Measurements from ENCODE around the gene SH2B2. TPM values are rescaled to one million over a fixed set of nuclear protein-coding genes. Genes with fewer than 3 reads are reported as not detected.

Gene SH2B2
- total and polyA plus RNA-seq, 2 experiments from 2014 or later = 5.6 to 21.9 TPM

- peaks cover 22% of the 10 kb centered on the region for H3K36me3 Mint-ChIP-seq (ENCODE audit: low read depth)
- no peaks in the 10 kb centered on the region for H3K27me3 ChIP-seq (ENCODE audit: insufficient read depth)
- no peak overlapping the region for H3K27ac ChIP-seq (ENCODE audit: low read depth)
- no peak overlapping the region for H3K4me3 ChIP-seq
- no peaks in the 10 kb centered on the region for H4K20me1 ChIP-seq (replicated peaks; ENCODE audit: insufficient read depth)
- peak overlapping the region; percentile 21; the same call in 1 of the 2 replicates for H3K27ac Mint-ChIP-seq
- no peaks in the 10 kb centered on the region for H3K9me2 ChIP-seq (ENCODE audit: insufficient read depth)
- DNase-seq (ENCODE audit: low spot score) = no peak
- H3K36me3 ChIP-seq (ENCODE audit: insufficient read depth) = no peaks in the 10 kb centered on the region
- no peak for ATAC-seq
- H3F3A ChIP-seq (replicated peaks; ENCODE audit: low read depth) = no peaks in the 10 kb centered on the region
- H3K9me3 Mint-ChIP-seq = no peaks in the 10 kb centered on the region
- no peak overlapping the region for H3K4me2 ChIP-seq
- H3K27me3 Mint-ChIP-seq (ENCODE audit: insufficient read depth, low read depth, poor library complexity) = peaks cover 6% of the 10 kb centered on the region
- no peaks in the 10 kb centered on the region for H3K79me2 ChIP-seq (replicated peaks; ENCODE audit: insufficient read depth)
- no peak overlapping the region for H2AFZ ChIP-seq
- peaks cover 8% of the 10 kb centered on the region for H3K4me1 Mint-ChIP-seq
- no peak for TF ChIP-seq ZNF114 (CRISPR knock-in tag; IDR thresholded peaks at IDR 0.05)
- TF ChIP-seq, protein P1, sequence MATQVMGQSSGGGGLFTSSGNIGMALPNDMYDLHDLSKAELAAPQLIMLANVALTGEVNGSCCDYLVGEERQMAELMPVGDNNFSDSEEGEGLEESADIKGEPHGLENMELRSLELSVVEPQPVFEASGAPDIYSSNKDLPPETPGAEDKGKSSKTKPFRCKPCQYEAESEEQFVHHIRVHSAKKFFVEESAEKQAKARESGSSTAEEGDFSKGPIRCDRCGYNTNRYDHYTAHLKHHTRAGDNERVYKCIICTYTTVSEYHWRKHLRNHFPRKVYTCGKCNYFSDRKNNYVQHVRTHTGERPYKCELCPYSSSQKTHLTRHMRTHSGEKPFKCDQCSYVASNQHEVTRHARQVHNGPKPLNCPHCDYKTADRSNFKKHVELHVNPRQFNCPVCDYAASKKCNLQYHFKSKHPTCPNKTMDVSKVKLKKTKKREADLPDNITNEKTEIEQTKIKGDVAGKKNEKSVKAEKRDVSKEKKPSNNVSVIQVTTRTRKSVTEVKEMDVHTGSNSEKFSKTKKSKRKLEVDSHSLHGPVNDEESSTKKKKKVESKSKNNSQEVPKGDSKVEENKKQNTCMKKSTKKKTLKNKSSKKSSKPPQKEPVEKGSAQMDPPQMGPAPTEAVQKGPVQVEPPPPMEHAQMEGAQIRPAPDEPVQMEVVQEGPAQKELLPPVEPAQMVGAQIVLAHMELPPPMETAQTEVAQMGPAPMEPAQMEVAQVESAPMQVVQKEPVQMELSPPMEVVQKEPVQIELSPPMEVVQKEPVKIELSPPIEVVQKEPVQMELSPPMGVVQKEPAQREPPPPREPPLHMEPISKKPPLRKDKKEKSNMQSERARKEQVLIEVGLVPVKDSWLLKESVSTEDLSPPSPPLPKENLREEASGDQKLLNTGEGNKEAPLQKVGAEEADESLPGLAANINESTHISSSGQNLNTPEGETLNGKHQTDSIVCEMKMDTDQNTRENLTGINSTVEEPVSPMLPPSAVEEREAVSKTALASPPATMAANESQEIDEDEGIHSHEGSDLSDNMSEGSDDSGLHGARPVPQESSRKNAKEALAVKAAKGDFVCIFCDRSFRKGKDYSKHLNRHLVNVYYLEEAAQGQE (IDR thresholded peaks at IDR 0.05; ENCODE audit: unreplicated experiment) = no peak
- peaks cover 2% of the 10 kb centered on the region; the same call in 1 of the 2 replicates for H3K4me1 ChIP-seq (ENCODE audit: insufficient read depth)
- H3K4me3 Mint-ChIP-seq = no peak overlapping the region
Observed at GRCh38 chr7:102312317-102312716, 25.6 kb downstream of the SH2B2 start.

DNA sequence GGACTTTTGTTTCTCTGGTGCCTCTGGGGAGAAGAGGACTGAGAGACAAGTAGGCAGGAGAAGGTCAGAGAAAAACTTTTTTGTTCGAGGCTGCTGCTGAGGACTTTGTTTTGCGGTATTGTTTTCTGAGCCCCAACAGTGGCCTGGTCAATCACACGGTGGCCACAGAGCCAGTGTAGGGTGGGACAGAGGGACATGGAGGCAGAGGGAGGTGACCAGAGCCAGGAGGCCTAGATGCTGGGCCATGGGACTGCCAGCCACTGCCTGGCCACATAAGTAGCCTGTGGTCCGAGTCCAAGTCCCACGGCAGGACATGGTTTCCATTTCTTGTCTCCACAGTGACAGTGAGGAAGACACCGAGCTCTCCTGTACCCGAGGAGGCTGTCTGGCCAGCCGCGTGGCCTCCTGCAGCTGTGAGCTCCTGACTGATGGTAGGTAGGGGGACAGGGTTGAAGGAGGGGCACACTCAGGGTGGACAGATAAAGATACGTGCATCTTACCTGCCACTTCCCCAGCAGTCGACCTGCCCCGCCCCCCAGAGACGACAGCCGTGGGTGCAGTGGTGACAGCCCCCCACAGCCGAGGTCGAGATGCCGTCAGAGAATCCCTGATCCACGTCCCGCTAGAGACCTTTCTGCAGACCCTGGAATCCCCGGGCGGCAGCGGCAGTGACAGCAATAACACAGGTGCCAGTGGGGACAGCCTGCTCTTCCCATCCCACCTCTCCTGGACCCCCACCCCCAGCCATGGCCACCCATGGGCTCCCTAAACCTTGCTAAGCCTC lies 27.5 kb downstream of the SH2B2 start:
- H2AFZ ChIP-seq = no peak overlapping the region
- Mint-ChIP-seq H3K4me1 (peaks cover 12% of the 10 kb centered on the region; the same call in 2 of the 3 replicates), H3K27me3 (ENCODE audit: insufficient read depth, low read depth, poor library complexity) (peaks cover 12% of the 10 kb centered on the region), H3K4me3 (no peak overlapping the region), H3K36me3 (ENCODE audit: low read depth) (peaks cover 23% of the 10 kb centered on the region), H3K27ac (no peak overlapping the region), H3K9me3 (no peaks in the 10 kb centered on the region)
- H3K4me3 ChIP-seq = no peak overlapping the region
- H3K4me2 ChIP-seq = no peak overlapping the region
- DNase-seq (ENCODE audit: low spot score) (no peak), ATAC-seq (no peak)
- H3K4me1 ChIP-seq (ENCODE audit: insufficient read depth) = no peaks in the 10 kb centered on the region; the same call in 1 of the 2 replicates
- no peaks in the 10 kb centered on the region for H3F3A ChIP-seq (replicated peaks; ENCODE audit: low read depth)
- no peaks in the 10 kb centered on the region for H3K36me3 ChIP-seq (ENCODE audit: insufficient read depth)
- no peaks in the 10 kb centered on the region for H3K27me3 ChIP-seq (ENCODE audit: insufficient read depth)
- H3K27ac ChIP-seq (ENCODE audit: low read depth) = peak overlapping the region; percentile 55; the same call in 1 of the 2 replicates
- H3K9me2 ChIP-seq (ENCODE audit: insufficient read depth) = no peaks in the 10 kb centered on the region
- no peaks in the 10 kb centered on the region for H3K79me2 ChIP-seq (replicated peaks; ENCODE audit: insufficient read depth)
- H4K20me1 ChIP-seq (replicated peaks; ENCODE audit: insufficient read depth) = no peaks in the 10 kb centered on the region
- no peak for TF ChIP-seq POLR2AphosphoS5 (IDR thresholded peaks at IDR 0.05; ENCODE audit: low read depth)
- TF ChIP-seq EZH2 (IDR thresholded peaks at IDR 0.05; ENCODE audit: low read depth, unreplicated experiment) = no peak
- no peak for TF ChIP-seq JUNB (IDR thresholded peaks at IDR 0.05; ENCODE audit: unreplicated experiment)
- TF ChIP-seq ZNF462 (CRISPR knock-in tag; IDR thresholded peaks at IDR 0.05) = no peak
- TF ChIP-seq ZNF331 (CRISPR knock-in tag; IDR thresholded peaks at IDR 0.05; ENCODE audit: low read depth) = no peak
- TF ChIP-seq ZNF114 (CRISPR knock-in tag; IDR thresholded peaks at IDR 0.05) = no peak
- no peak for TF ChIP-seq CREB1 (CRISPR knock-in tag; IDR thresholded peaks at IDR 0.05; ENCODE audit: low read depth)

Data from GM23338 (cell line).